HG02840 (cell line): Measurements from ENCODE around the gene GBE1.
"Not testable (repeated sequence)": the region's sequence is repeated elsewhere in the genome, so short reads cannot be mapped to it uniquely, and the experiment has no call there.

ENCODE experiments used
- ATAC-seq: cut with Tn5 transposase; IDR thresholded peaks from one replicate; pipeline ENCODE4 v1.9.1; 2021; ENCODE audit warnings: mild to moderate bottlenecking, moderate library complexity, moderate number of reproducible peaks; ENCODE audit not compliant: unreplicated experiment, low FRiP score

Gene GBE1

DNA sequence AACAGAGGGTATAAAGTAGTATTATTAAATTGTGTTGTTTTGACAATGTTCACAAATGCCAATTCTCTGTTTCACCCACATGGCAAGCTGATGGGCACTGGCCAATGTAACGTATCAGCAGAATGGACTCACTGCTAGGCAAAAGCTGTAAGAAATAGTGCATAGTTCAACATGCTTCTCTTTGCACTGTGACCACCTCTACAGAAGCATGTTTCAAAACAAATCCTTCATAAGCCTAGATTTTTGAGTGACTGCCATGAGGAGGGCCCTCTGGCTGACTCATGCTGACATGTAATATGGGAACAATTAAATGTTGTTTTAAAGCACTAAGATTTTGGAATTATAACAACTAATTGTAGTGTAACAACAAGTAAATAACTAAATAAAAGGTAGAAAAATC lies 3.2 kb downstream of the GBE1 start:
- ATAC-seq = no peak

DNA sequence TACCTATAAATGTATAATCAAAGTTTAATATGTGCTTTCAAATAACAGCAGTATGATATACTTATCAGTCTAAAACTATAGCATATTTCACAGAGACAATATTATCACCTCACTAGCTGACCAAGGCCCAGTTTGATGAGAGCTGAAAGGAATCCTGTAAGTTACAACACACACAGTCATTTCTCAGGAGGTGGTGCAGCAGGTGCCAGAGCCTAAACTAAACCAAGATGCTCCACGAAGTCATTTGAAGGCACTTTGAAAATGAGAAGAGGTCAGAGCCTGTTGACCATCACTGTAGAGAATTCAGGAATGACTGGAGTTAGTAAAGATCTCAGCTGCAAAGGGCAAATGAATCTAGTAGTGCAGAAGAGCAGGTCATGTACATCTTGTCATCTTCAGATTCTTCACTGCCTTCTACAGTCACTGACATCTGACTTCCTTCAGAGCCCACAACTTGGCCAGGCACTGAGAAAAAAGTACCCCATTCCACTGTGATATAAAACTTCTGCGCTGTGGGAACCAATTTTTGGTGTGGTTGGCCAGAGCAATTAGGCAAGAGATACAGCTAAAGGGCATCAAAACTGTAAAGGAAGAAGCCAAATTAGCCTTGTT lies 7.9 kb downstream of the GBE1 start:
- ATAC-seq = no peak

DNA sequence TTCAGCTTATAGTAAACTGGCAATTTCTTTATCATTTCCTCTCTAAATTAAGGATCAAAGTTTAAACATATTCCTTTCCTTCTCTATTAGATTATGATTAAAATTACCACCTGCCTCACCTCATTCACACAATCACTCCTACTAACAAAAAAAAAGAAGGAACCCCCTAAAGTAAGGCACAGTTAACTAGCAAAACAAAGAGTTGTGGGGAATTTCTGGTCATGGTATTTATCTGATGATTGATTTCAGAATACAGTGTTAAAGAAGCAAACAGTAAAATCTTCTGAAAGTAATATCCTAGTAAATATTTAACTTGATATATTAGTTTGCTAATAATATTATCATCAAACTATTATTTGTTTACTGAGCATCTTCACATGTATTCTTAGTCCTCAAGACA lies 8.8 kb downstream of the GBE1 start:
- no peak for ATAC-seq

DNA sequence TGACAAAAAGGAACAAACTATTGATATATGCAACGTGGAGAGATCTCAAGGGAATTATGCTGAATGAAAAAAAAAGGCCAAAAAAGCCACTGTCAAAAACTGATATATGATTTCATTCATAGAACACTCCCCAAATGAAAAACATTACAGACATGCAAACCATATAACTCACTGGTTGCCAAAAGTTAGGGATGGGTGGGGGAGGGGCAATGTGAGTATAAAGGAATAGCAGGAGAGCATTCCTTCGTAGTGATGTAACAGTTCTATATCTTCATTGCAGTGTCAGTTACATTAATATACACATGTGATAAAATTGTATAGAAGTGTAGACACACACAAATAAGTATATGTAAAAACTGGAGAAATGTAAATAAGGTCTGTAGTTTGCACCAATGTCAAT lies 12.2 kb downstream of the GBE1 start:
- no peak for ATAC-seq

DNA sequence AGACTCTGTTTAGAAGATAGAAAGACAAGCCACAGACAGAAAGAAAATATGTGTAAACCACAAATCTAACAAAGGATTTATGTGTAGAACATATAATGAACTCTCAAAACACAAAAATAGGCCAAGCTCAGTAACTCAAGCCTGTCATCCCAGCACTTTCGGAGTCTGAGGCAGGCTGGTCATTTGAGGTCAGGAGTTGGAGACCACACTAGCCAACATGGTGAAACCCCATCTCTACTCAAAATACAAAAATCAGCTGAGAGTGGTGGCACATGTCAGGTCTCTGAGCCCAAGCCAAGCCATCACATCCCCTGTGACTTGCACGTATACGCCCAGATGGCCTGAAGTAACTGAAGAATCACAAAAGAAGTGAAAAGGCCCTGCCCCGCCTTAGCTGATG lies 14.2 kb downstream of the GBE1 start:
- not testable (repeated sequence) for ATAC-seq

DNA sequence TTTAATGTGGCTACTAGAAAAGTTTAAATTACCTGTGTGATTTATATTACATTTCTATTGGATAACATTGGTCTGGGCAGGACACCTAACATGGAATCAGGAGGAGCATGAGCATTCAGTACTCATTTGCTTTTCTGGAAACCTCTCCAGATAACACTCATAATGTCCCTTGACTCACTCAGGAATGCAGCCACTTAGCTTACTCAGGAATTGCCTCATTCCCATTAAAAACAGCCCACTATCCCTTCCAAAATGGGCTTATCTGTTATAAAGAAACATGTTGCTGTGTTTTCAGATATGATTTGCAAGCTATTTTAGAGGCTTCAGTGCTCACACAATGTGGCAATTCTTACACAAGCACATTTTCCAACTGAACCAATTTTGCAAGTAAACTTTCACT lies 17.1 kb downstream of the GBE1 start:
- ATAC-seq = no peak

DNA sequence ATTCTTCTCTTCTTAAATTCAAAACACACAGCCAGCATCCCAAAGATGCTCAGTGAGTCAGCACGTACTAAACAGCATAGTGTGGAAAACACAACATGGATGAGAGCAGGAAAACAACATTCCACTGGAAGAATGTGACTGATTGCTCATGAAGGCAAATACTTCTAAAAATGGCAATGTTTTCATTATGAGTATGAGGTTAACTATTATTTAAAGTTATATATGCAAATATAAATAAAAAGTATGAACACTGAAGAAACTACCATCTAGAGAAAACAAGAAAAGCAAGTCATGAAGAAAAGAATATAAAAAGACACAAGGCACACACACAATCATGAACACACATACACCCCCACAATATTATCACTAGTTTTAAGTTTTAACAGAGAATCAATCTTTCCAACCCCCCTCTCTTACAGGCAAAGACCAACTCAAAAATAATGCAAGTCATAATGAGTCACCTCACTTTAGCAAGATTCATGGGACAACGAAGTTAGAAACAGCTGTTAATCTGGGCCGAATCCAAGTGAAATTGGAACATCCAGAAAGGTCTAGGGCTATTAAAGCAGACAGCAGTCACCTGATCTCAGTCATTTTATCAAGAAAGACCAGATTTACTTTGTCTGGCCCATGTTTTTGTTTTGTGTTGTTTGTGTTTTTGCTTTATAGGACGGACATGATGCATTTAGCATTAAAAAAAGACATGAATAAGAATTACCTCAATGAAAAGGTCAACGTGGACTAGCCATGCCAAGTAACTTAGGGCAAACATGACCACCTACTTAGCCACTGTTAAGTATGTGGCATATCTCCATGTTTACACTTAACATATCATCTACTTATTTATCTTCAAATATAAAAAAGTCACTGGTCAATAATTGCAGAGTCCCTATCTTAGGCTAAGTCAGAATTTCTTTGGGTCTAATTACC lies 18.1 kb downstream of the GBE1 start:
- no peak for ATAC-seq

DNA sequence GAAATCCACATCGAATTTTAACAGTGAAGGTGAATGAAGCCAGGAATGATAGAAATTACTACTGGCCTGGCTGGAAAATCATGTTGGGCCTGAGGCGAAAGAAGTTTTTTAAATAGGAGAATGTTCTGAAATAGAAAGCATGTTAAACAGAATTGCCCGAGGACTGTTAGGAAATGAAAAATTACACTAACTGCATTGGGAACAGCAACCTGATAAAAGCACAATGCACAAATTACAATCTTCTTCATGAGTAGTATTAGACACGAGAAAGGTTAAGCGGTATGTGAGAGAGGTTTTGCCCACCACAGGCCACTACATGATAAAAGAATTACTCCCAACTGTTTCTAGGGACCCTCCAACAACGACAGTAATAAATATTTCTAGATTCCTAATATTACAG lies 18.9 kb downstream of the GBE1 start:
- no peak for ATAC-seq

DNA sequence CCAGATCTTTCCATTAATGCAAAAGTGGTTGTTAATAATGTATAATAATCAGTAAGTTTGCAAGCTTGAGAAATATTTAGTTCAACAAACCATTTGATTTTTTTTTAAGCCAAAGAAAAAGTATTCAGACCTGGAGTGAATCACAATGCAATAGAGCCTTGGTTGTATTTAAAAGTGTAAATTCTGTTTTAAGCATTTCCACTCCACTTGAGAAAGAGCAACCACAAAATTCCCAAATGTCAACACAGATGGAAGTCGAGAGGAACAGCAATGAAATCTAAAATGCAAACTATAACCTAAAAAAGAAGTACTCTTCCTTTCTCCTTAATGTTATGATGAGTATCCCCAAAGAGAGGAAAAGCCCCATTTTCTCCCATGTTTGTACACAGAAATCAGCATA lies 20.2 kb downstream of the GBE1 start:
- ATAC-seq = no peak

DNA sequence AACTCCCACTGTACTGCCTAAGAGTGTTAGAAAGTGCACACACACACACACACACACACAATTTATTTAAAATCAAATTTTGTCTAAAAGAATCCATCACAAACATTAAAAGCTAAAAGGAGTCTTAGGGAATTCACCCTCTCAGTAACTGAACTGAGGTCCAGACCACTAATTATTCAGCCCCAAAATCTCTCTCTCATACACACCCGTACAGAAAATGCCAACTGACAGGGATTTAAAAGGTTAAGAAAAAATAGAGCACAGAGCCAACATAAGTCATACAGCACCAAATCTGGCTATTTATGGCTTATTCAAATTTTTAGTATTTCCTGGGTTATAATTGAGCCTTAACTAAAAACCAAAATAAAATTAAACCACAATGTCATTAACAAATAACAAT lies 20.7 kb downstream of the GBE1 start:
- no peak for ATAC-seq

DNA sequence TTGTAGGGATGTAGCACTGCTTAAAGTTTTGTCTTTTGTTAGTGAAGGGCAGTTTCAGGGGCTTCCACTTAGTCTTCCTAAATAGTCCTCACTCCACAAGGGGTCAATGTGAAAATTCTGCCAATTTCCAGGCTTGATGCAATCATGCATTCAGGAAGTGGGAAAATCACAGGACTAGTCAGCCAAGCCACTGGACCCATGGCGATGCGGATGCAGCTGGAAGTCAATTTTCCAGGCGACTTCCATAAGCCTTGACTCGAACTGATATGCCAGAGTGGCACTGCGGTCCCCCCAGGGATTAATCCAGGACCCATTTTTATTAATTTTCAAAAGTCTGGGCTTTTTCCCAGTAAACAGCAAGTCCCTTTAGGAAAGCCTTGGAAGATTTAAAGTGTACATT lies 26.1 kb downstream of the GBE1 start:
- ATAC-seq = no peak

DNA sequence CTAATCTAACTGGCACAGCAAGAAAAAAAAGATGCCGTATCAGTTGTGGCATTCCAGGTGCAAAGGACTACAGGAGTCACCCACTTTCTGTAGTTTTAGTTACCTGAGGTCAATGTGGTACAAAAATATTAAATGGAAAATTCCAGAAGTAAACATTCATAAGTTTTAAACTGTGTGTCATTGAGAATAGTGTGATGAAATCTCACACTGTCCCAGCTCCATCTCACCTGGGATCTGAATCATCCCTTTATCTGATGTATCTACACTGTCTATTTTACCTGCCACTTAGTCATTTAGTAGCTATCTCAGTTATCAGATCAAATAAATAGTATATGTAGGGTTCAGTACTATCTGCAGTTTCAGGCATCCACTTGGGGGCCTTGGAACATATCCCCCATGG lies 26.7 kb downstream of the GBE1 start:
- no peak for ATAC-seq

DNA sequence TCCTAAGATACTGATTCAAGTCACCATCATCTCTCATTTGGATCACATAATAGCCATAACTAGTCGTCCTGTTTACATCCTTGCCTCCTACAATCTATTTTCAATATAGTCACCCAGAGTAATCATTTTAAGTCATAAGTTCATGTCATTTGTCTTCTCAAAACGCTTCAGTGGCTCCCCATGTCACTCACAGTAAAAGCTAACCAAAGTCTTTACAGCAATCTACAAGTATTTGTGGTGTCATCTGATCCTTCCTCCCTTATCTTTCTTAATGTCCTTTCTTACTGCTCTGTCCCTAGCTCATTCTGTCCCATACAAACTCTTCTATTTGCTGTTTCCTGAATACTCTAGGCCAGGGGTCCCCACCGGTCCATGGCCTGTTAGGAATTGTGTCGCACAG lies 28.8 kb downstream of the GBE1 start:
- ATAC-seq = no peak

DNA sequence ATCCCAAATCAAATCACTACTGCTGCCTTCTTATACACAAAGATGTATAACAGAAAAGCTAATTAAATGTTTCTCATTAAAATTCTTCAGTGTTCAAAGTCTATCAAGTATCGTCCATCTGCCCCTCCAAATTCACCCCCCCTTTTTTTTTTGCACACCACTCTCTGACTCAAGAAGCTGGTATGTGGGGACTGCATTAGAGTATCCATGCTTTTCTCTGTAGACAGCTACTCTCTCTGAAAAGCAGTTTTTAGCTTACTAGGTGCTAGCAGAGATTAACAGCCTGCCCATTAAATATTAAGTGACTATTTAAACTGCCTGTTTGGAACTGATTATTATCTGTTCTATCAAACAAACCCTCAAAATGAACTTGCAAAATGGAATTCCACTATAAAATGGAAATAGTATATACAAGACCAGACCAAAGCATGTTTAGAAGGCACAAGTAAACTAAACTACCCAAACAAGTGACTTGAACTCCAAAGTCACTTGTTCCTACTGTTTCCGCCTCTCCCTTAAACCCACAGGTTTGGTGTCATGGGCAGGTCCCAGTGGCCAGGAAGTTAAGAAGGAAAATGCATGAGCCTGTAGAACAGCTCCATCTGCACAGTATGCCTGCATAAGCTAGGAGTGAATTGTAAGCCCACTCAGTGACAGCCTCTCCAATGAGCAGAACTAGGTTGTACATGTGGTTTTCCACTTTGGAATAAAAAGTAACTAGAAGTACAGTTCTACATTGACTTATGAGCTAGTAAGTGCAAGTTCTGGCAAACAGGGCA lies 32.5 kb downstream of the GBE1 start:
- no peak for ATAC-seq

DNA sequence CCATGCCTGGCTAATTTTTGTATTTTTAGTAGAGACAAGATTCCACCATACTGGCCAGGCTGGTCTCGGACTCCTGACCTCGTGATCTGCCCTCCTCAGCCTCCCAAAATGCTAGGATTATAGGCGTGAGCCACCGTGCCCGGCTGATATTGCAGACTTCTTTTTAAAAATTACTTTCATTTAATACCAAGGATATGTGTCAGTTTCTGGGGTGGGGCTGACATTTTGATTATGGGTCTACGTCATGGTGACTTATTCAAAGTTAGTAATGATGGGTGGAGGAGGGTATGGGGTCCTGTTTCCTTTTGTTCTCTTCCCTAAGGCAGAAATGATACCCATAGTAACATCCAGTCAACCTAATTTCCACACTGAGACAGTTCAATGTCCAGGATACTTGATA lies 34.7 kb downstream of the GBE1 start:
- ATAC-seq = no peak

DNA sequence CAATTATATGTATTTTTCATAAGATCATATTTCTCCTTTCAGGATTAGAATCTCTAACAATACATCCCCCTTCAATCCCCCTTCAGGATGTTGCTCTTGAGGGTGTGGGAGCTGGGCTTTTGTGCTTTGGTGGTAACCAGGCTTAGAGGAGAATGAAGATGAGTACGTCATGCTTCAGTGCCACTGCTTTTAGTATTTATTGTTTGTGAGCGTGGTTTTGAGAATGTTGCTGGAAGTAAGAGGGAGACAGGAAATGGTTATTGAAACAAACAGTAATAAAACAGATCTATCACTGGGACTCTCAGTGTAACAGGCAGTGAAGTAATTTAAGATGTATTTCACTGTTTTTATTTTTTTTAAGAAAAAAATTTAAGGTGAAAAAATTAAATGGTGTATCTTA lies 35.3 kb downstream of the GBE1 start:
- no peak for ATAC-seq

DNA sequence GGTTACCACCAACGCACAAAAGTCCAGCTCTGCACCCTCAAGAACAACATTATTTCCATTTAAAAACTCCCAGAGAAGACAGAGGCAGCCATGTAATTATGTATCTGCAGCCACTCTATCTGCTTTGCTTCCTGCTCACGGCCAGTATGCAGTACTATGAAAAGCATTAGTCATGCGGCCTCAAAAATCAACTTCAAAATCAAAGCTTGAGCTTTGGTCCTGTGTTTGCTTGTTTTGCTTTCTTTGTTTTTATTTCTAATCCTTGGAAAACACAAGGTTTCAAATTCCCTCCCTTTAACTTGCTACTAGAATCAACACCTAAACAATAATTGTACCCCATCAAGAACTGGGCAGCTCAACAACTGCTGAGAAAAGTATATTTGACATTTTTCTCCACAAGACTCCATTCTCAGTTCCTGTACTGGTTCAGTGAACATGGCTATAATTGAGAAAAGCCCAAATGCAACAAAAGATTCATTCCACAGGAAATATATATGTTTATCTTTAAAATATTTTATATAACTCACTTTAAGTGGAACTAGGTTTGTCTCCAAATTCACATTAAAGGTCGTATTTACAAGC lies 37.6 kb downstream of the GBE1 start:
- no peak for ATAC-seq

DNA sequence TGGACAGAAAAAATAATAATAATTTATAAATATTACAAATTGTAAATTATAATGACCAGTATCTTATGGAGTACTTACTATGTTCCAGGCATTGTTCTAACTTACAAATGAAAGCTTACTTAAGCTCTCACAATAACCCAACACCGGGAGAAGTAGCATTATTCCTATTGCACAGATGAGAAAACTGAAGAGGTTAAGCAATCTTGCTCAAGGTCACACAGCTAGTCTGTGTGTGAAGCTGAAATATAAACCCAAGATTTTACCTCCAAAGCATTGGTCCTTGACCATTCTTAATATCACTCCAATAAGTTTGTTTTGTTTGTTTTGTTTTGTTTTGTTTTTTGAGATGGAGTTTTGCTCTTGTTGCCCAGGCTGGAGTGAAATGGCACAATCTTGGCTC lies 43.1 kb downstream of the GBE1 start:
- ATAC-seq = no peak

DNA sequence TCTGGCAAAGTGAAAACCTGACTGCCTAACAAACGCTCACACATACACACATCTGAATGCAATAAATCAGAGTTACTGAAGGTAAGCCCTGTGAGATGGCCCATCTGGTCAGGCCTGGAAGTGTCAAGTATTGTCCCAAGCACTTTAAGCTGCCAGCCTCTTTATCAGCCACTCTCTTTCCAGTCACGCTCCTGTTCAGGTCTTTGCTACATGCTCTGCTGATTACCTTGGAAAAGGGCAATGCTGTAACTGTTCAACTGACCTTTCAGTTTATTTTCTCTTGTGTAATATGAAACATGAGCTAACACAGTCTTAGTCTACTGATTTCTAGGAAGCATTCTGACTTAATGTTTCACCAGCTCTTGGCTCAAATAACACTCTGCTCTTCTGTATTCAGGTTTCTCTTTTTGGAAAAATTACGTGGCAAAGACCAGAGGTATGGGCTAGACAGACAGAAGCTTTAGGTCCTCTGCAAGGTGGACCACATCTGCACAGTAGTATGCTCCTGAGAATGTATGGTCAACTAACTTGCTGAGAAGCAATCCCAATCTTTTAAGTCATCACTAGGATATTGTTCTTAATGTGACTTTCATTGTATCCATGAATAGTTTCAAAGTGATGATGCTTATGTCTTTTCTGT lies 44.5 kb downstream of the GBE1 start:
- ATAC-seq = no peak

DNA sequence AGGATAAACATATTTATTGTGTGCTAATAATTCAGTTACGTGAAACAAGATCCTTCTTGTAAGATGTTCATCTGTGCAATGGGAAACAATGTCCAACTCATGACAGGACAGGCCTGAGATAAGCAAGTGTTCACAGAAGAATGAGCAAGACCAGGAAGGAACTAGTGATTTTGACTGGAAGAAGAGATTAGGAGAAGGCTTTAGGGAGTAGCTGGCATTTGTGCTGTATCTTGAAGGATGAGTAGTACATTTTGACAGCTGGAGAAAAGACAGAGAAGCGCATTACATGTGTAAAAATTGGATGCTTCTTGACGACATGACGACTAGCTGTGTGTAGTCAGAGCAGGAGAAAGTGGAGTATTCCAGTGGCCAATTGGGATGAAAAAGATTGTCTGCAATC lies 48.4 kb downstream of the GBE1 start:
- no peak for ATAC-seq

DNA sequence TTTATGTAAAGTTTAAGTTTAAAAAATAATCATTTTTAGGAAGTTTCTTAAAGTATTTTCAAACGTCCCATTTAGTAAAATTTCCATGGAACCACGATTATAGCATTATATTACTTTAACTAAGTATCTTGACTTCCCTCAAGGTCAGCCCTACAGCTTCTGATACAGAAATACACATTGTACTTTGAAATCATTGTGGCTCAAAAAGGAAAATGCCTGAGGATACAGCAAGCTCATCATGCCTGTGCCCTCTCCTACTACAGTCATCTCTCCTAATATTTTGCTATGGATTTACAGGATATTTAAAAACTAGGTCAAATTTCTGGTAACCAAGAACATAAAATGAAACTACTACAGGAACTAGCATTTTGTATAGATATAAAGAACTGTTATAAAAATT lies 51.8 kb downstream of the GBE1 start:
- ATAC-seq = no peak
